K562 (cell line): Measurements from ENCODE around the gene DEDD2. TPM values are rescaled to one million over a fixed set of nuclear protein-coding genes. Genes with fewer than 3 reads are reported as not detected.

Experiments used
- JUND ChIP-seq, 2 experiments: IDR thresholded peaks; 2 replicates in 1 of 2; 3 replicates in 1 of 2; pipeline ENCODE4 v1.6.1; 2011; ENCODE audit warnings: borderline replicate concordance in 2 of 2, low read depth in 2 of 2, low read length in 2 of 2, improper control_type of control experiment in 1 of 2, missing biosample characterization in 1 of 2, missing genetic modification characterization in 1 of 2, missing genetic modification reagents in 1 of 2
- NFE2L1 ChIP-seq: fragments of 450-650 bp; IDR thresholded peaks from 2 replicates; pipeline ENCODE4 v1.6.1; 2016; ENCODE audit warnings: missing genetic modification characterization, low read depth, mild to moderate bottlenecking, missing compliant biosample characterization, moderate library complexity, borderline replicate concordance
- NR2C2 ChIP-seq, 2 experiments: fragments of 200-800 bp in 1 of 2; sonication (Bioruptor generic) in 1 of 2; sonication (generic) in 1 of 2; formaldehyde crosslinking in 1 of 2; IDR thresholded peaks; 2 replicates each; pipeline versions ENCODE4 v1.6.1 to v1.8.0; 2016 to 2022; ENCODE audit warnings: mild to moderate bottlenecking in 1 of 2, missing compliant biosample characterization in 1 of 2, missing genetic modification characterization in 1 of 2, missing genetic modification reagents in 1 of 2
- PHTF2 ChIP-seq: fragments of 250-450 bp; sonication (Bioruptor Pico); IDR thresholded peaks from 2 replicates; pipeline ENCODE4 v1.5.0; 2021; ENCODE audit warnings: mild to moderate bottlenecking
- SPI1 ChIP-seq: IDR thresholded peaks from 2 replicates; pipeline ENCODE4 v1.6.1; 2011; ENCODE audit warnings: low read depth, low read length, control low read depth, borderline replicate concordance
- TBP ChIP-seq: optimal IDR thresholded peaks from 2 replicates; pipeline ENCODE3; 2011; ENCODE audit warnings: low read depth, low read length, improper control_type of control experiment
- TEAD4 ChIP-seq, 2 experiments: sonication (generic) in 1 of 2; formaldehyde crosslinking in 1 of 2; IDR thresholded peaks; 2 replicates each; pipeline versions ENCODE4 v1.6.1 to v1.8.0; 2012 to 2022; ENCODE audit warnings: borderline replicate concordance in 1 of 2, inconsistent platforms in 1 of 2, low read length in 1 of 2, mild to moderate bottlenecking in 1 of 2, missing genetic modification reagents in 1 of 2
- polyA plus RNA-seq, 8 experiments: library from polyadenylated mRNA; depleted of rRNA in 4 of 8; stranded (reverse) in 5 of 8; unstranded in 3 of 8; fragments of >200 nt; fragmentation: Nextera tagmentation in 2 of 8; fragmentation: Illumina TruSeq in 1 of 8; extraction: Ambion mirVana in 2 of 8; extraction: Trizol in 1 of 8; gene quantifications; 2 replicates each; pipeline versions ENCODE4 v1.2.1 to v1.2.3, GENCODE V29; 2011 to 2014; ENCODE audit warnings: inconsistent platforms in 1 of 8, missing spikeins in 1 of 8
- total RNA-seq, 7 experiments: library from RNA; depleted of rRNA in 6 of 7; stranded (reverse); fragments of >200 nt in 6 of 7; fragmentation: Illumina TruSeq in 2 of 7; extraction: Trizol in 2 of 7; gene quantifications; 2 replicates each; pipeline versions ENCODE4 v1.2.1 to v1.2.3, GENCODE V29; 2011 to 2021; ENCODE audit warnings: low replicate concordance in 1 of 7
- TF ChIP-seq, protein P1 (sequence below), 2 experiments: fragments of 450-650 bp in 1 of 2; sonication (generic) in 1 of 2; formaldehyde crosslinking in 1 of 2; IDR thresholded peaks; 2 replicates each; pipeline versions ENCODE4 v1.7.1 to v1.9.0; 2016 to 2022; ENCODE audit warnings: inconsistent platforms in 1 of 2, mild to moderate bottlenecking in 1 of 2, missing genetic modification reagents in 1 of 2
- TF ChIP-seq, protein P2 (sequence below): fragments of 450-650 bp; IDR thresholded peaks from 2 replicates; pipeline ENCODE4 v1.6.1; 2014; ENCODE audit warnings: low read depth, mild to moderate bottlenecking, moderate library complexity, borderline replicate concordance

The DEDD2 gene
- total and polyA plus RNA-seq, 9 of the 15 experiments (the other 6 are each of a cell fraction or from before 2014, with no cell fraction given): 4.3 to 43.0 (median 29.2) TPM

DNA sequence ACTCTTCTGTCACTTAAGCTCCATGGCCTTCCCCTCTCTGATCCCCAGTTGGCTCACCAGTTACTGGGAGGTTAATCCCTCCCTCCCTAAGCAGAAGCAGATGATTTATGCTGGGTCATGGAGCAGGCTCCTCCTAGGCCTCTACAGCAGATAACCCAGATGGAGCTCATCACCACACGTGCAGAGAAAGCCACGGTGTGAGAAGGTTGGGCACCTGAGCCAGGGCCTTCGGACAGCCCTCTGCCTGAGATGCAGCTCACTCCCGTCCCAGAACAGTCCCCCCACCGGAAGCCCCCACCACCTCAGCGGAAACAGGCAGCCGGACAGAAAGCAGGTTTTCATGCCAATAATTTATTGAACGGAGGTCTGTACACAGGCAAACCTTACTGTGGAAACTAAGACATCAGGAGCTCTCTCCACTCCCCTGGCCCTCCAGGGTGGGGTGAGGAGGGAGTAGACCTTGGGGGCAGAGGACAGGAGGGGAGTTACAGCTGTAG lies 12.4 kb upstream of the DEDD2 start (continued):
- no peak for TF ChIP-seq NR2C2 (CRISPR knock-in tag; IDR thresholded peaks at IDR 0.05)
- peak; percentile 81 for TF ChIP-seq NR2C2 (tag; IDR thresholded peaks at IDR 0.05)
- TF ChIP-seq, protein P1, sequence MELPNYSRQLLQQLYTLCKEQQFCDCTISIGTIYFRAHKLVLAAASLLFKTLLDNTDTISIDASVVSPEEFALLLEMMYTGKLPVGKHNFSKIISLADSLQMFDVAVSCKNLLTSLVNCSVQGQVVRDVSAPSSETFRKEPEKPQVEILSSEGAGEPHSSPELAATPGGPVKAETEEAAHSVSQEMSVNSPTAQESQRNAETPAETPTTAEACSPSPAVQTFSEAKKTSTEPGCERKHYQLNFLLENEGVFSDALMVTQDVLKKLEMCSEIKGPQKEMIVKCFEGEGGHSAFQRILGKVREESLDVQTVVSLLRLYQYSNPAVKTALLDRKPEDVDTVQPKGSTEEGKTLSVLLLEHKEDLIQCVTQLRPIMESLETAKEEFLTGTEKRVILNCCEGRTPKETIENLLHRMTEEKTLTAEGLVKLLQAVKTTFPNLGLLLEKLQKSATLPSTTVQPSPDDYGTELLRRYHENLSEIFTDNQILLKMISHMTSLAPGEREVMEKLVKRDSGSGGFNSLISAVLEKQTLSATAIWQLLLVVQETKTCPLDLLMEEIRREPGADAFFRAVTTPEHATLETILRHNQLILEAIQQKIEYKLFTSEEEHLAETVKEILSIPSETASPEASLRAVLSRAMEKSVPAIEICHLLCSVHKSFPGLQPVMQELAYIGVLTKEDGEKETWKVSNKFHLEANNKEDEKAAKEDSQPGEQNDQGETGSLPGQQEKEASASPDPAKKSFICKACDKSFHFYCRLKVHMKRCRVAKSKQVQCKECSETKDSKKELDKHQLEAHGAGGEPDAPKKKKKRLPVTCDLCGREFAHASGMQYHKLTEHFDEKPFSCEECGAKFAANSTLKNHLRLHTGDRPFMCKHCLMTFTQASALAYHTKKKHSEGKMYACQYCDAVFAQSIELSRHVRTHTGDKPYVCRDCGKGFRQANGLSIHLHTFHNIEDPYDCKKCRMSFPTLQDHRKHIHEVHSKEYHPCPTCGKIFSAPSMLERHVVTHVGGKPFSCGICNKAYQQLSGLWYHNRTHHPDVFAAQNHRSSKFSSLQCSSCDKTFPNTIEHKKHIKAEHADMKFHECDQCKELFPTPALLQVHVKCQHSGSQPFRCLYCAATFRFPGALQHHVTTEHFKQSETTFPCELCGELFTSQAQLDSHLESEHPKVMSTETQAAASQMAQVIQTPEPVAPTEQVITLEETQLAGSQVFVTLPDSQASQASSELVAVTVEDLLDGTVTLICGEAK (IDR thresholded peaks at IDR 0.05): peak; percentile 42; the same call in 1 of the 2 replicates
- TF ChIP-seq, protein P1 (CRISPR knock-in tag; IDR thresholded peaks at IDR 0.05): no peak
- no peak for TF ChIP-seq NFE2L1 (tag)
- no peak for TF ChIP-seq TEAD4 (IDR thresholded peaks at IDR 0.05; ENCODE audit: low read length)
- no peak for TF ChIP-seq TEAD4 (CRISPR knock-in tag; IDR thresholded peaks at IDR 0.05; ENCODE audit: borderline replicate concordance)
- TF ChIP-seq, protein P2, sequence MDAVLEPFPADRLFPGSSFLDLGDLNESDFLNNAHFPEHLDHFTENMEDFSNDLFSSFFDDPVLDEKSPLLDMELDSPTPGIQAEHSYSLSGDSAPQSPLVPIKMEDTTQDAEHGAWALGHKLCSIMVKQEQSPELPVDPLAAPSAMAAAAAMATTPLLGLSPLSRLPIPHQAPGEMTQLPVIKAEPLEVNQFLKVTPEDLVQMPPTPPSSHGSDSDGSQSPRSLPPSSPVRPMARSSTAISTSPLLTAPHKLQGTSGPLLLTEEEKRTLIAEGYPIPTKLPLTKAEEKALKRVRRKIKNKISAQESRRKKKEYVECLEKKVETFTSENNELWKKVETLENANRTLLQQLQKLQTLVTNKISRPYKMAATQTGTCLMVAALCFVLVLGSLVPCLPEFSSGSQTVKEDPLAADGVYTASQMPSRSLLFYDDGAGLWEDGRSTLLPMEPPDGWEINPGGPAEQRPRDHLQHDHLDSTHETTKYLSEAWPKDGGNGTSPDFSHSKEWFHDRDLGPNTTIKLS: no peak
- 0 out of 2 replicates have a peak, but pooled peaks have one; percentile 36 for TF ChIP-seq SPI1
- TF ChIP-seq PHTF2 (CRISPR knock-in tag): no peak
- TF ChIP-seq JUND (IDR thresholded peaks at IDR 0.05; ENCODE audit: borderline replicate concordance, low read depth, low read length): peak; percentile 48; the same call in 1 of the 2 replicates
- peak; percentile 34; the same call in 1 of the 3 replicates for TF ChIP-seq JUND (tag; IDR thresholded peaks at IDR 0.05; ENCODE audit: borderline replicate concordance, low read depth, low read length)
- TF ChIP-seq TBP: peak; percentile 28
